NOMO-1 treated with dmso at 0.1 percent for 144 hours (cell line): ENCODE measurements around the gene ZNF649.

ENCODE experiments used
- DNase-seq: peaks from one replicate; lab custom pipeline; 2025; ENCODE audit not compliant: unreplicated experiment; lab: John Stamatoyannopoulos, UW

ZNF649 gene

DNA sequence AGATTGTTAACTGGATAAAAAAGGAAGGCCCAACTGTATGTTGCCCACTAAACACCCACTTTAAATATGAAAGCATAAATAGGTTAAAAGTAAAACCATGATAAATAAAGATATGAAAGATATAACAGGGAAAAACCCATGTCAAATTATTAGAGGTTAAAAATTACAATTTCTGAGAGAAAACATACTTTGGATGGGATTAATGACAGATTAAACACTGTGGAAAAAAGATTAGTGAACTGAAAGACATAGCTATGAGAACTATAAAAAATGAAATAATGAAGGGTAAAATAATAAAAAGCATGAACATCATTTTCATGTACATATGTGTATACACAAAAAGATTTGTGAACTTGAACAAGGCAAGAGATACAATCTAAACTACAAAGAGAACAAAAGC is 14.9 kb downstream of the ZNF649 start:
- DNase-seq, result no peak

DNA sequence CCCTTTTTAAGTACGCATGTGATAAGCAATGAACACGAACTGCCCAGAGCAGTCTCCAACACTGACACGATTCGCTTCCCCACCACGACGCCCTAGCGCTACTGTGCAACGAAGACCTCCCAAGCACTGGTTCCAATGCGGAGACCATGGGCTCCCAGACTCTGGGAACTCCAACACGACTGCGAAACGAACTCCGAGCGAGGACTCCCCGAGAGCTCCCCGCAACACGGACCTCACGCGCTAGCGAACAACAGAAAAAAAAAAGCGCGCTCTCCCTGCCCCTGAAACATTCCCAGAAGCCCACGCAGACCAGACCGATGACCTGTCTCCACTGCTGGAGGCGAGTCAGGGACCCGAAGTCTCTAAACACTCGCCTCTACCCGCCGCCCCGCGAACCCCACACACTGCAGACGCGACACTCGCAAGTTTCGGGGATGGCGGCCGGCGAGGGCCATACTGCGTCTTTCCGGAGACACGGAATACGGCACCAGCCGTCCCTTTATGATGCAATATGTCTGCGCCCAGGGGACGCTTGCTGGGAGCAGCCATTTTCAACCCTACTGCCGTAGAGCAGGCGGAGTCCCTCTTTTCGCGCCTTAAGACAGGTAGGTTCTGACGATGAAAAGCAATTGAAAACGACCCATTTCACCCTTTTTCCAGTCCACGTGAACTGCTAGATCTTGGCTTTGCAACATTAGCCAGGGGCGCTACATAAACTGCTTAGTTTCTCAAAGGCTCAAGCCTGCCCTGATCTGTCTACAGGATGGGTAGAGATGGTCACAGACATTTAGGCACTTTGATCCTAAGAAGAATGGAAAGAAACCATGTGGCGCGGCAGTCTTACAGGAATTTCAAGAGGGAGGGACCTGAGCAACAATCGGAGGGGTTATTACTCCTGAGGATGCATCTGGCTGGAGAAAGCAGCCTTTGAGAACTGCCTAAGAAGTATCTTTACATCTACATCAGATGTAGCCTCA is 17.0 kb downstream of the ZNF649 start, which contains the start of gene ZNF577:
ZNF577 (minus strand) TSS at position 430 of the 977 bp plus-strand sequence. CDS start 7,569 bp downstream, outside the sequence.
- no peak for DNase-seq

- no peak for DNase-seq
Observed at GRCh38 chr19:51884713-51885112, 20.1 kb downstream of the ZNF649 start.

DNA sequence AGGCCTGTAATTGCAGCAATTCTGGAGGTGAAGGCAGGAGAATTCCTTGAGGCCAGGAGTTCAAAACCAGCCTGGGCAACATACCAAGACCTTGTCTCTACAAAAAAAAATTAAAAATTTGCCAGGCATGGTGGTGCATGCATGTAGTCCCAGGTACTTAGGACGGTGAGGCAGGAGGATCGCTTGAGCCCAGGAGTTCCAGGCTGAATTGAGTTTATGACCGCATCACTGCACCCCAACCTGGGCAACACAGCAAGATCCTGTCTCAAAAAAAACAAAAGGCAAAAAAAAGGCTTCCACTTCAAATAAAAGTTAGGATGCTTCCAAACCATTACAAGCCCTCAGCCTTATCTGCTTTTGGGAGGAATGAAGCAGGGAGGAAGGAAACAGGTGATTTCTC is 22.3 kb downstream of the ZNF649 start:
- DNase-seq, result no peak

GRCh38 chr19:51873097-51873496 is 31.7 kb downstream of the ZNF649 start:
- no peak for DNase-seq

GRCh38 chr19:51861870-51862622 is 42.8 kb downstream of the ZNF649 start:
- no peak for DNase-seq
